Measurements from ENCODE around the gene SIDT2. TPM values are rescaled to one million over a fixed set of nuclear protein-coding genes. Genes with fewer than 3 reads are reported as not detected.

SIDT2 gene
- total and polyA plus RNA-seq, 2 donors (not counting 3 experiments of a cell fraction or from before 2014, with no cell fraction given): 28.7 to 34.5 TPM

DNA sequence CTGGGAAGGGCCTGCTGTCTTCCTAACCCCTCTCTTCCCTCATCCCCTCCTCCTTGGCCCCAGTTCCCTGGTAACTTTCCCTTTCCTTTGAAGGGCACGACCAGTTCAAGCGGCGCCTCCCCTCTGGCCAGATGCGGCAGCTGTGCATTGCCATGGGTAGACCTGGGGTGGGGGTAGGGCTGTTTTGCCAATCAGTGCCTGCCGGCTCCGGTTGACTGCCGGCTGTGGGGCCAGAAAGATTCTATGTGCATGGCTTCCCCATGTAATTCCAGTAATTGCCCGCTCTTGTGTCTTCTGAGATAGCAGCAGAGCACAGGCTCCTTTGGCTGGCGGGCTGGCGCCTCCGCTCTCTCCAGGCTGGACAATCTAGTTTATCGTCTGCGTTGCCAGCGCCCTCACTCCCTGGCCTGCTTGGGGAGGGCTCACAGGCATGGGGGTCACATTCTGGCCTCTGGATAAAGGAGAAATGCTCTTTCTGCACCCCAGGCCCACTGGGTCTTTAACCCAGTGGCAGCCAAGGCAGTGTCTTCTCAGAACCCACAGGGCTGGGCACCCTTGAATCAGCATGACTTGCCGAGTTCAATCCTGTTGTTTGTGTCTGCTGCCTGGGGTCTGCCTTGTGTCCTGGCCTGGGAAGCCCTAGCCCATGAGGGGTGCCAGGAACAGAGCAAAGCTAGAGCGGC is 9.4 kb downstream of the SIDT2 start:
- H3K36me3 ChIP-seq (ENCODE audit: control insufficient read depth in 2 of 2, extremely low read depth in 1 of 2, insufficient read depth in 2 of 2, low read length in 2 of 2): peaks cover 0 to 33% of the 10 kb centered on the region in 2 experiments
- dilution Hi-C loops (cut with MboI; ENCODE audit: extremely low pct_ligation_motif_present, low sequenced_read_pairs): no loop called here
- H3K27ac ChIP-seq (ENCODE audit: insufficient read depth, low read depth, low read length): no peak overlapping the region
- no peaks in the 10 kb centered on the region for H3K9me1 ChIP-seq (replicated peaks; ENCODE audit: control insufficient read depth, extremely low read depth, insufficient read depth, low read length)
- H4K20me1 ChIP-seq (replicated peaks; ENCODE audit: control insufficient read depth, extremely low read depth, insufficient read depth, low read length): no peaks in the 10 kb centered on the region
- no peaks in the 10 kb centered on the region for H3K79me2 ChIP-seq (ENCODE audit: control insufficient read depth, insufficient read depth, low read length)
- TF ChIP-seq GATA2 (IDR thresholded peaks at IDR 0.05; ENCODE audit: insufficient read depth, insufficient read length, low read depth, low read length): no peak
- TF ChIP-seq EZH2 (IDR thresholded peaks at IDR 0.05; ENCODE audit: borderline replicate concordance, low read depth, low read length, severe bottlenecking): no peak
- no peak for TF ChIP-seq POLR2AphosphoS5 (IDR thresholded peaks at IDR 0.05; ENCODE audit: insufficient read depth, low read depth, low read length)
- TF ChIP-seq POLR2A (IDR thresholded peaks at IDR 0.05; ENCODE audit: low read depth, low read length): no peak
- TF ChIP-seq, protein P1, sequence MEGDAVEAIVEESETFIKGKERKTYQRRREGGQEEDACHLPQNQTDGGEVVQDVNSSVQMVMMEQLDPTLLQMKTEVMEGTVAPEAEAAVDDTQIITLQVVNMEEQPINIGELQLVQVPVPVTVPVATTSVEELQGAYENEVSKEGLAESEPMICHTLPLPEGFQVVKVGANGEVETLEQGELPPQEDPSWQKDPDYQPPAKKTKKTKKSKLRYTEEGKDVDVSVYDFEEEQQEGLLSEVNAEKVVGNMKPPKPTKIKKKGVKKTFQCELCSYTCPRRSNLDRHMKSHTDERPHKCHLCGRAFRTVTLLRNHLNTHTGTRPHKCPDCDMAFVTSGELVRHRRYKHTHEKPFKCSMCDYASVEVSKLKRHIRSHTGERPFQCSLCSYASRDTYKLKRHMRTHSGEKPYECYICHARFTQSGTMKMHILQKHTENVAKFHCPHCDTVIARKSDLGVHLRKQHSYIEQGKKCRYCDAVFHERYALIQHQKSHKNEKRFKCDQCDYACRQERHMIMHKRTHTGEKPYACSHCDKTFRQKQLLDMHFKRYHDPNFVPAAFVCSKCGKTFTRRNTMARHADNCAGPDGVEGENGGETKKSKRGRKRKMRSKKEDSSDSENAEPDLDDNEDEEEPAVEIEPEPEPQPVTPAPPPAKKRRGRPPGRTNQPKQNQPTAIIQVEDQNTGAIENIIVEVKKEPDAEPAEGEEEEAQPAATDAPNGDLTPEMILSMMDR (IDR thresholded peaks at IDR 0.05; ENCODE audit: extremely low read depth in 1 of 2, insufficient read depth in 1 of 2, low read depth in 1 of 2, low read length in 2 of 2): no peak
- no peak for TF ChIP-seq FOS (IDR thresholded peaks at IDR 0.05; ENCODE audit: borderline replicate concordance, insufficient read depth, low read length)
- no peak for TF ChIP-seq JUN (IDR thresholded peaks at IDR 0.05; ENCODE audit: borderline replicate concordance, insufficient read depth, insufficient read length, low read depth)
- TF ChIP-seq MYC (IDR thresholded peaks at IDR 0.05; ENCODE audit: low read depth, low read length): no peak
- CTCF ChIA-PET: no interaction called here
- H2AFZ ChIP-seq (ENCODE audit: low read depth, low read length): no peak overlapping the region
- H3K4me2 ChIP-seq (ENCODE audit: insufficient read depth, low read length): no peak overlapping the region
- POLR2A ChIA-PET: no interaction called here
- no peaks in the 10 kb centered on the region for H3K4me1 ChIP-seq (ENCODE audit: control insufficient read depth, extremely low read depth, insufficient read depth, low read length)
- no peak overlapping the region for H3K9ac ChIP-seq (replicated peaks; ENCODE audit: extremely low read depth, insufficient read depth, low read length)
- no peaks in the 10 kb centered on the region for H3K27me3 ChIP-seq (ENCODE audit: control insufficient read depth in 2 of 2, insufficient read depth in 2 of 2, low read length in 2 of 2)
- intact Hi-C loops (cut with micrococcal nuclease): no loop called here
- FAIRE-seq (no peak), DNase-seq (ENCODE audit: low read depth, low spot score) (no peak)
- H3K9me3 ChIP-seq (replicated peaks; ENCODE audit: control insufficient read depth, insufficient read depth, low read length): no peaks in the 10 kb centered on the region
- no TSS peak for BruUV-seq (replicated peaks)
- no peak overlapping the region for H3K4me3 ChIP-seq (replicated peaks in 1 of 3; ENCODE audit: insufficient read depth in 1 of 3, low read depth in 1 of 3, low read length in 3 of 3)

Measured in endothelial cell of umbilical vein (primary cell).